Skeletal muscle tissue (tissue), 4 donors: ENCODE results near the gene ACVR1. TPM values are rescaled to one million over a fixed set of nuclear protein-coding genes. Genes with fewer than 3 reads are reported as not detected.

Experiments
- H3K27ac ChIP-seq: one replicate; pipeline ENCODE4 v1.7.0; 2013; ENCODE audit warnings: mild to moderate bottlenecking, low read depth, low read length, inconsistent platforms
- H3K27me3 ChIP-seq, 3 donors: one replicate each; pipeline ENCODE4 v1.7.0; 2013; ENCODE audit warnings: low read length in 3 of 3; ENCODE audit not compliant: control insufficient read depth in 3 of 3, insufficient read depth in 3 of 3
- H3K36me3 ChIP-seq, 3 donors: one replicate each; pipeline ENCODE4 v1.7.0; 2013; ENCODE audit warnings: low read length in 3 of 3; ENCODE audit not compliant: control insufficient read depth in 3 of 3, insufficient read depth in 3 of 3
- H3K4me1 ChIP-seq, 3 donors: one replicate each; pipeline ENCODE4 v1.7.0; 2013; ENCODE audit warnings: low read length in 3 of 3, mild to moderate bottlenecking in 3 of 3; ENCODE audit not compliant: control insufficient read depth in 3 of 3, insufficient read depth in 3 of 3
- H3K4me3 ChIP-seq, 3 donors: one replicate each; pipeline ENCODE4 v1.7.0; 2013; ENCODE audit warnings: low read length in 3 of 3
- H3K9ac ChIP-seq, 3 donors: one replicate each; pipeline ENCODE4 v1.7.0; 2013; ENCODE audit warnings: low read length in 3 of 3, mild to moderate bottlenecking in 3 of 3, moderate library complexity in 2 of 3, low read depth in 1 of 3
- H3K9me3 ChIP-seq, 3 donors: one replicate each; pipeline ENCODE4 v1.7.0; 2013; ENCODE audit warnings: low read length in 3 of 3; ENCODE audit not compliant: control insufficient read depth in 3 of 3
- total RNA-seq: library from RNA; depleted of rRNA; stranded (reverse); fragments of >200 nt; gene quantifications from one replicate; pipeline ENCODE4 v1.2.3, GENCODE V29; 2014
- donor health status: Osteomylitis.

Gene ACVR1
- total RNA-seq, 1 donor from 2014 or later = 18.8 TPM

- no peaks in the 10 kb centered on the region for H3K36me3 ChIP-seq
- H3K4me3 ChIP-seq = no peak overlapping the region
- no peak overlapping the region for H3K9ac ChIP-seq
- H3K4me1 ChIP-seq = peaks cover 7 to 18% (median 7%) of the 10 kb centered on the region in 3 donors
- H3K27me3 ChIP-seq = no peaks in the 10 kb centered on the region
- no peak overlapping the region for H3K27ac ChIP-seq
- H3K9me3 ChIP-seq = no peaks in the 10 kb centered on the region
Measured at GRCh38 chr2:157864857-157865430, 11.2 kb downstream of the ACVR1 start.

GRCh38 chr2:157858846-157859245, 17.3 kb downstream of the ACVR1 start:
- peaks cover 0 to 3% (median 0%) of the 10 kb centered on the region in 3 donors for H3K36me3 ChIP-seq
- peaks cover under 1 to 5% (median 3%) of the 10 kb centered on the region in 3 donors for H3K4me1 ChIP-seq
- H3K9ac ChIP-seq = no peak overlapping the region
- no peaks in the 10 kb centered on the region for H3K27me3 ChIP-seq
- H3K27ac ChIP-seq = no peak overlapping the region
- no peak overlapping the region for H3K4me3 ChIP-seq
- no peaks in the 10 kb centered on the region for H3K9me3 ChIP-seq

GRCh38 chr2:157857881-157858280, 18.2 kb downstream of the ACVR1 start:
- H3K36me3 ChIP-seq = peaks cover 0 to 3% (median 0%) of the 10 kb centered on the region in 3 donors
- H3K4me1 ChIP-seq = peaks cover 5 to 10% (median 6%) of the 10 kb centered on the region in 3 donors
- no peak overlapping the region for H3K27ac ChIP-seq
- no peak overlapping the region for H3K9ac ChIP-seq
- H3K4me3 ChIP-seq = no peak overlapping the region
- no peaks in the 10 kb centered on the region for H3K9me3 ChIP-seq
- H3K27me3 ChIP-seq = no peaks in the 10 kb centered on the region

- peaks cover 0 to 3% (median 0%) of the 10 kb centered on the region in 3 donors for H3K36me3 ChIP-seq
- H3K4me3 ChIP-seq = no peak overlapping the region
- H3K4me1 ChIP-seq = peaks cover 5 to 10% (median 6%) of the 10 kb centered on the region in 3 donors
- no peak overlapping the region for H3K27ac ChIP-seq
- no peaks in the 10 kb centered on the region for H3K27me3 ChIP-seq
- H3K9me3 ChIP-seq = no peaks in the 10 kb centered on the region
- H3K9ac ChIP-seq = no peak overlapping the region
Measured at GRCh38 chr2:157856187-157856515, 20.0 kb downstream of the ACVR1 start.

GRCh38 chr2:157853820-157854219, 22.3 kb downstream of the ACVR1 start:
- H3K27ac ChIP-seq = no peak overlapping the region
- peaks cover 4 to 10% (median 5%) of the 10 kb centered on the region in 3 donors for H3K4me1 ChIP-seq
- H3K9ac ChIP-seq = no peak overlapping the region
- no peaks in the 10 kb centered on the region for H3K36me3 ChIP-seq
- no peak overlapping the region for H3K4me3 ChIP-seq
- H3K27me3 ChIP-seq = no peaks in the 10 kb centered on the region
- H3K9me3 ChIP-seq = no peaks in the 10 kb centered on the region

- Histone ChIP-seq H3K27me3 (no peaks in the 10 kb centered on the region), H3K9me3 (no peaks in the 10 kb centered on the region), H3K27ac (no peak overlapping the region)
Measured at GRCh38 chr2:157853211-157853610, 22.9 kb downstream of the ACVR1 start.

GRCh38 chr2:157849591-157849990, 26.5 kb downstream of the ACVR1 start:
- H3K27ac ChIP-seq = no peak overlapping the region
- no peak overlapping the region for H3K4me3 ChIP-seq
- peaks cover 4 to 10% (median 6%) of the 10 kb centered on the region in 3 donors for H3K4me1 ChIP-seq
- no peaks in the 10 kb centered on the region for H3K27me3 ChIP-seq
- no peak overlapping the region for H3K9ac ChIP-seq
- H3K9me3 ChIP-seq = no peaks in the 10 kb centered on the region
- no peaks in the 10 kb centered on the region for H3K36me3 ChIP-seq

More at GRCh38 chr2:157853211-157853610, 22.9 kb downstream of the ACVR1 start:
- Histone ChIP-seq H3K4me1 (peaks cover 4 to 10% (median 5%) of the 10 kb centered on the region in 3 donors), H3K4me3 (no peak overlapping the region), H3K9ac (no peak overlapping the region), H3K36me3 (no peaks in the 10 kb centered on the region)

- Histone ChIP-seq H3K9ac (no peak overlapping the region), H3K9me3 (no peaks in the 10 kb centered on the region), H3K4me1 (peaks cover 5 to 12% (median 10%) of the 10 kb centered on the region in 3 donors), H3K4me3 (no peak overlapping the region), H3K27me3 (no peaks in the 10 kb centered on the region), H3K36me3 (no peaks in the 10 kb centered on the region), H3K27ac (no peak overlapping the region)
Measured at GRCh38 chr2:157848213-157848612, 27.9 kb downstream of the ACVR1 start.

GRCh38 chr2:157845081-157845480, 31.0 kb downstream of the ACVR1 start:
- H3K9ac ChIP-seq = no peak overlapping the region
- H3K36me3 ChIP-seq = no peaks in the 10 kb centered on the region
- H3K4me1 ChIP-seq = peaks cover 32 to 39% (median 33%) of the 10 kb centered on the region in 3 donors
- no peak overlapping the region for H3K27ac ChIP-seq
- no peak overlapping the region for H3K4me3 ChIP-seq
- H3K27me3 ChIP-seq = no peaks in the 10 kb centered on the region
- H3K9me3 ChIP-seq = no peaks in the 10 kb centered on the region

- Histone ChIP-seq H3K27me3 (no peaks in the 10 kb centered on the region), H3K4me1 (peaks cover 44 to 50% (median 44%) of the 10 kb centered on the region in 3 donors), H3K27ac (no peak overlapping the region), H3K4me3 (no peak overlapping the region), H3K36me3 (no peaks in the 10 kb centered on the region), H3K9me3 (no peaks in the 10 kb centered on the region), H3K9ac (no peak overlapping the region)
Measured at GRCh38 chr2:157843935-157844334, 32.2 kb downstream of the ACVR1 start.
